ENCODE results near the gene SH3BP1. TPM values are rescaled to one million over a fixed set of nuclear protein-coding genes. Genes with fewer than 3 reads are reported as not detected.
"Not testable (repeated sequence)": the region's sequence is repeated elsewhere in the genome, so short reads cannot be mapped to it uniquely, and the experiment has no call there.

The SH3BP1 gene, protein sequence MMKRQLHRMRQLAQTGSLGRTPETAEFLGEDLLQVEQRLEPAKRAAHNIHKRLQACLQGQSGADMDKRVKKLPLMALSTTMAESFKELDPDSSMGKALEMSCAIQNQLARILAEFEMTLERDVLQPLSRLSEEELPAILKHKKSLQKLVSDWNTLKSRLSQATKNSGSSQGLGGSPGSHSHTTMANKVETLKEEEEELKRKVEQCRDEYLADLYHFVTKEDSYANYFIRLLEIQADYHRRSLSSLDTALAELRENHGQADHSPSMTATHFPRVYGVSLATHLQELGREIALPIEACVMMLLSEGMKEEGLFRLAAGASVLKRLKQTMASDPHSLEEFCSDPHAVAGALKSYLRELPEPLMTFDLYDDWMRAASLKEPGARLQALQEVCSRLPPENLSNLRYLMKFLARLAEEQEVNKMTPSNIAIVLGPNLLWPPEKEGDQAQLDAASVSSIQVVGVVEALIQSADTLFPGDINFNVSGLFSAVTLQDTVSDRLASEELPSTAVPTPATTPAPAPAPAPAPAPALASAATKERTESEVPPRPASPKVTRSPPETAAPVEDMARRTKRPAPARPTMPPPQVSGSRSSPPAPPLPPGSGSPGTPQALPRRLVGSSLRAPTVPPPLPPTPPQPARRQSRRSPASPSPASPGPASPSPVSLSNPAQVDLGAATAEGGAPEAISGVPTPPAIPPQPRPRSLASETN
- total RNA-seq (2014; rRNA removed; shearing (Covaris generic)): 38.8 and 47.1 TPM in 2 replicates

DNA sequence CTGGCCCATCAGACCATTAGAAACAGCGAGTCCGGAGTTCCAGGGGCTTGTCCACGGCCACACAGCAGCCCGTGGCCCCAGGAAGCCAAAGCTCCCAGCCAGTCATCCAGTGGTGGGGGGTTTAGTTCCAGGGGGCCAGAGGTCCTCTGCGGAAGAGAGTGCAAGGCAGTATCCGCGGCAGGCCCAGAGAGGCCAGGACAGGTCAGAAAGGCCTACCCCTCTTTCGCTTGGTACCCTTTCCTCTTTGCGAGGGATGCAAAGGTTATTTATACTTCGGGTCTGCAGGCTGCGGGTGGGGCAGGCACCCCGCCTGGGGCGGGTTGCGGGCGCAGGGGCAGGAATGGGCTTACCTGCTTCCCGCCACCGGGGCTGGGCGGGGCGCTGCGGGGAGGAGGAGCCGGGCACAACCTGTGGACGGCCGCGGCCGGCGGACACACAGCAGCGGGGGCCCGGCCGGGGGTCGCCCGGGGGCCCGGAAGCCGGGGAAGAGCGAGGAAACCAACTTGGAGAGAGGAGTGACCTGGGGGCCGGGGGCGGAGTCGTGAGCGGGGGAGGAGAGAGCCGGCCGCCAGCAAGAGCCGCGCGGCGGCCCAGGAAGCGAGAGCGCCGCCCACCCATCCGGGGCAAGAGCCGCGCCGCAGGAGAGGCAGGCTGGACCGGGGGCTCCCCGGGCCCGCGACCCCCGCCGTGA is at the start of gene SH3BP1:
Gene SH3BP1 (plus strand): TSS at position 600 of the 691 bp plus-strand sequence. CDS start 119 bp downstream, outside the sequence.
- DNase-seq (ENCODE audit: low spot score): peak; percentile 22

DNA sequence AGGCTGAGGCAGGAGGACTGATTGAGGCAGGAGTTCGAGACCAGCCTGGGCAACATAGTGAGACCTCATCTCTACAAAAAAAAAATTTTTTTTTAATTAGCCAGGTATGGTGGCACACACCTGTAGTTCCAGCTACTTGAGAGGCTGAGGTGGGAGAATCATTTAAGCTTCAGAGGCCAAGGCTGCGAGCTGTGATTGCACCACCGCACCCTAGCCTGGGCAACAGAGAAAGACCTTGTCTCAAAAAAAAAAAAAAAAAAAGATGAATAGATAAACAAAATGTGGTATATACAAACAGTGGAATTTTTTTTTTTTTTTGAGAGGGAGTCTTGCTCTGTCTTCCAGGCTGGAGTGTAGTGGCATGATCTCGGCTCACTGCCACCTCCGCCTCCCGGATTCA is 48.4 kb upstream of the SH3BP1 start:
- not testable (repeated sequence) for DNase-seq (ENCODE audit: low spot score)

DNA sequence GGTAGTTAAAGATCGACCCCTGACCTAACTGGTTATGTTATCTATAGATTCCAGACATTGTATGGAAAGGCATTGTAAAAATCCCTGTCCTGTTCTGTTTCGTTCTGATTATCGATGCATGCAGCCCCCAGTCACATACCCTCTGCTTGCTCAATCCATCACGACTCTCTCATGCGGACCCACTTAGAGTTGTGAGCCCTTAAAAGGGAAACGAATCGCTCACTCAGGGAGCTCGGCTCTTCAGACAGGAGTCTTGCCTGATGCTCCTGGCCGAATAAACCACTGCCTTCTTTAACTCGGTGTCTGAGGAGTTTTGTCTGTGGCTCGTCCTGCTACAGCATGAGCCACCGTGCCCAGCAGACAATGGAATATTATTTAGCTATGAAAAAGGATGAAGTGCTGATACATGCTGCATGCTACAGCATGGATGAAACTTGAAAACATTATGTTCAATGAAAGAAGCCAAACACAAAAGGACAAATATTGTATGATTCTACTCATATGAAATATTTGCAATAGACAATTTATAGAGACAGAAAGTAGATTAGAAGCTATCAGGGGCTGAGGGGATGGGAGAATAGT is 47.6 kb upstream of the SH3BP1 start:
- DNase-seq (ENCODE audit: low spot score): no peak

DNA sequence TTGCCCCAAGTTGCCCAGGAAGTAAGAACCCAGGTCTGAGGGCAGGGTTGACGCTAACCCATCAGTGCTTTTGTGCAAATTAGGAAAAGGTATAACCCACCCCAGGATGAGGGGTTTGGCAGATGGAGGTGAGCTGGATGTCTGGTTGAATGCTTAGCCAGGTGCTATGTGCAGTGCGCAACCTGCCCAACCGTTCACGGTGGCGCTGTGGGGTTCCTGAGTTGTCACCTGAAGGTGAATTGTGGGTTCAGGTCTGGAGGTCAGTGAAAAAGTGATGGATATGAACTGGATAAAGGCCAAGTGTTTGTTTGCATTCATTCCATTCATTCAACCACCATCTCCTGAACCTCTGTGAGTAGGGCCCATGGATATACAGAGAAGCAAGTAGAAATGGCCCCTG is 45.2 kb upstream of the SH3BP1 start:
- DNase-seq (ENCODE audit: low spot score): peak; percentile 43

DNA sequence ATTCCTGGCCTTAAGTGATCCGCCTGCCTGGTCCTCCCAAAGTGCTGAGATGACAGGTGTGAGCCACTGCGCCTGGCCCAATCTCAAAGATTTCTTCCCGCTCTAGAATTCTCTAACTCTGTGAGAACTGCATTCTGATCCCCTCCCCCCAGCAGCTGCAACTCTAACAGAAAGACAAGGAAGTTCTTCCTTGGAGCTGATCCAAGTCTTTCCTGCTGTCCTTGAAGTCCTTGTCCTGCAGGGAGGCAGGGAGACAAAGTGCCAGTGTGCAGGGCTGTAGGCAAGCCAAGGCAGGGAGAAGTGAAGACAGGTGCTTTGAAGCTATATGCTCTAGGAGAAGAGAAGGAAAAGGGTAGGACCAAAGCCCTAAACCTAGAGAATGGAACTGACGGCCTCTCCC is 40.3 kb upstream of the SH3BP1 start:
- peak; percentile 49 for DNase-seq (ENCODE audit: low spot score)

DNA sequence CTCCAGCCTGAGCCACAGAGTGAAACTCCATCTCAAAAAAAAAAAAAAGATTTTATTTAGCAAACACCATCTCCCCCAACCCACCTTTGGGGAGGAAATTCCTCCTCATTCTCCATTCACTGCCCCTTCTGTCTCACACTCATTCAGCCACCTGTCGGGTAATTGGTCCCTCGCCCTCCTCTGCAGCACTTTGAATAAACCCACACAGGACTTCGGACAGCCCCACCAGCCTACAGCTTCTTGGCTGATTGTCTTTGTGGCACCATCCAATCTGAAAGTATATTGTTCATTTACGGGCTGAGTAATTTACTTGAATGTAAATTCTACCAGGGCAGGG is 38.3 kb upstream of the SH3BP1 start:
- DNase-seq (ENCODE audit: low spot score): no peak

DNA sequence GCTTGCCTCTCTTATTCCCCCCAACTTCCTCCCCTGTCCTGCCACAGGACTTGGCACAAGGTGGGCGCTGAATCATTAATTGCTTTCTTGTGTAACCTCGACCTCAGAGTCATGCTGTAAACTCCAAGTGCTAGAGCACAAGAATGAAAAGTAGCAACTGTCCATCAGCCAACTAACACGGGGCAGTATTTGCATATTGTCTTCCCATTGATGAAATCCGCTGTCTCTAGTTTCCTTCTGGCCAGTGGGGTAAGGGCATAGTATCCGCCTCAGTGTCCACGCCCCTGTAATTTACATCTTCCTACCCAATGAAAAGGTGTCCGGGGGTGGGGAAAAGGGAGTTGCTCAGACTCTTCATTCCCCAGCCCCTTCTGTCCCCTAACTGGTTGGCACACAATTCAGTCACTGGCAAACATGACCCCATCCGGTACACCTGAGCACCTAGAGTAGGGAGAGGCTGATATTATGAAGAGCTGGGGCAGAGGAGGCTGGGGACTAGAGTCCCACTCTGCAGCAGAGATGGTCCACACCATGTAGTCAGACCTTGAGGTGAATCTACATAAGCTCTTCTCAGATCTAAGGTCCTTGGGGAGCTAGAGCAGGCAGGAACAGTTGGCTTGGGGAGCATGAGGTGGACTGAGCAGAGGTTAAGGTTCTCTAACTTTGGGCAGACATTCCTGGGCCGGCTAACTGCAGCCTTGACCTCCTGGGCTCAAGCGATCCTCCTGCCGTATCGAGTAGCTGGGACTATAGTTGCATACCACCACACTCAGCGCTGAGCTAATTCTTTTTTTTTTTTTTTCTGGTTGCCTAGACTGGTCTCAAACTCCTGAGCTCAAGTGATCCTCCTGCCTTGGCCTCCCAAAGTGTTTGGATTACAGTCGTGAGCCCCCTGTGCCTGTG is 37.7 kb upstream of the SH3BP1 start:
- DNase-seq (ENCODE audit: low spot score): no peak

DNA sequence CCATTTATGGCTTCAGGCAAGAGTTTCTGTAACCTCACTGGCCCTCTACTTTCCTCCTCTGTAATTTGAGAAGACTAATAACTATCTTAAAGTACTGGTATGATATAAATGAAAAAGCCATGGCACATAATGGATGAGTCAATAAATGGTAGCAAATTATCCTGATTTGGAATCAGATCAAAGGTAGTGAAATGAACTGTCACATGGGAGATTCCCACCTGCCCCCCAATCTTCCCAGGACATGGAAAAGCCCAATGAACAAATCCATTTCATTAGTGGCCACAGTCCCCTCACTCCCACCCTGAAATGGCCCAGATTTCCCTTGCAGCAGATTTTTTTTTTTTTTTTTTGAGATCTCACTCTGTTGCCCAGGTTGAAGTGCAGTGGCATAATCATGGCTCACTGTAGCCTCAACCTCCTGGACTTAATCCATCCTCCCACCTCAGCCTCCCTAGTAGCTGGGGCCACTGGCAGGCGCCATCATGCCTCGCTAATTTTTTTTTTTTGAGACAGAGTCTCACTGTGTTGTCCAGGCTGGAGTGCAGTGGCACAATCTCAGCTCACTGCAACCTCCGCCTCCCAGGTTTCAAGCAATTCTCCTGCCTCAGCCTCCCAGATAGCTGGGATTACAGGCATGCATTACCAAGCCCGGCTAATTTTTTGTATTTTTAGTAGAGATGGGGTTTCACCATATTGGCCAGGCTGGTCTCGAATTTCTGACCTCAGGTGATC is 36.8 kb upstream of the SH3BP1 start:
- DNase-seq (ENCODE audit: low spot score): not testable (repeated sequence)

DNA sequence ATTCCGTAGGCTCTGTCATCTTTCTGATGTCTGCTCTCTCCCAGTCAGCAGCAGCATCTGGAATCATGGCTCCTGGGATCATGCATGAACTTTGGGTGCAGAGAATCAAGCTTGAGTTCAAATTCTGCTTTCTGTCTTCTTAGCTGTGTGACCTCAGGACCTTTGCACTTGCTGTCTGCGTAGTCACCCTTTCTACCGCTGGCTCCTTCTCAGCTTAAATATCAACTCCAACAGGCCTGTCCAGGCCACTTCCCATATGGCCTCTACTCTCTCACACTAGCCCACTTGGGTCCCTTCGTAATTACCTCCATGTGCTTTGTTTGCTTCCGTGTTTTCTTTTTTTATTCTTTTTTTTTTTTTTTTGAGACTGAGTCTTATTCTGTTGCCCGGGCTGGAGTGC is 35.4 kb upstream of the SH3BP1 start:
- no peak for DNase-seq (ENCODE audit: low spot score)

DNA sequence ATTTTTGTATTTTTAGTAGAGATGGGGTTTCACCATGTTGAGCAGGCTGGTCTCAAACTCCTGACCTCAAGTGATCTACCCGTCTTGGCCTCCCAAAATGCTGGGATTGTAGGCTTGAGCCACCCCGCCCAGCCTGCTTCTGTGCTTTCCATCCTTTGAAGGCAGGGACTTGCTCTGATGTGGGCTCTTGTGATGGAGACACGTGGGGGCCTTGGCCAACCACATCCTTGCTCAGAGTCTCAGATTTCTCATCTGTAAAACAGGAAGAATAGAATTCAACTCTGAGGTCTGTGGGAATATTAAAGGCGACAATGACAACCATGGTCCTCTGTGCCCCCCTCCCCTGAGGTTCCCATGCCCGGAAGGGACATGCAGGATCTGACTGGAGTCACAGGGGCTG is 34.6 kb upstream of the SH3BP1 start:
- DNase-seq (ENCODE audit: low spot score): no peak

DNA sequence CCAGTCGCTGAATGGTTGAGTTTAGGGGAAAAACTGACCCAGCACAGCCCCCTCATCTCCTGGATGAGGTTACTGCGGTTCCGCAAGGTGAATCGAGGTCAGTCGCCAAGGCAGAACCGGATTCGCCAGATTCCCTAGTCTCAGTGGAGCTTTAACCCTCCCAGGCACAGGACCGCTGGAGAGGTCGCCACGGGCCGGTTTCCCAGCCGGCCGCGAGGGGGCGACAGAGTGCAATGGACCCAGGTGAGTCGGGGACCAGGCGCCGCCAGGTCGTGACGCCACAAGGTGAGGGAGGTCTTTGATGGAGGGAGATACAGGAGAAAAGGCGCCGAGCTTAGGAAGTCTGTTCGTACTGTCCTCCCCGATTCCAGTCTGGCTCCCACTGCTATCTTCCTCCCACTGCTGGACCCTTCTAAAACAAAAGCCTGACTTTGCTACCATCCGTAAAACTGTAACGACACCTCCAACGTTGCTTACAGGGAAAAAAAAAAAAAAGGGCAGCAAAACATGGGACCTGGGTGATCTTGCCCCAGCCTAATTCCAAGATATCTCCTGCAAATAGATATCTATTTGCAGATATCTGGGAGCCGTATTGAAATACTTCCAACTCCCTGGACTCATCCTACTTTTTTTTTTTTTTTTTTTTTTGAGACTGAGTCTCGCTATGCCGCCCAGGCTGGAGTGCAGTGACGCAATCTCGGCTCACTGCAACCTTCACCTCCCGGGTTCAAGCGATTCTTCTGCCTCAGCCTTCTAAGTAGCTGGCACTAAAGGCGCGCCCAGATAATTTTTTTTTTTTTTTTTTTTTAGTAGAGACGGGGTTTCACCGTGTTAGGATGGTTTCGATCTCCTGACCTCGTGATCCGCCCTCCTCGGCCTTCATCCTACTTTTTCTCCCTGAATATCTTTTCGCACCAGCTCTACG is 32.2 kb upstream of the SH3BP1 start:
- DNase-seq (ENCODE audit: low spot score): peak; percentile 95

DNA sequence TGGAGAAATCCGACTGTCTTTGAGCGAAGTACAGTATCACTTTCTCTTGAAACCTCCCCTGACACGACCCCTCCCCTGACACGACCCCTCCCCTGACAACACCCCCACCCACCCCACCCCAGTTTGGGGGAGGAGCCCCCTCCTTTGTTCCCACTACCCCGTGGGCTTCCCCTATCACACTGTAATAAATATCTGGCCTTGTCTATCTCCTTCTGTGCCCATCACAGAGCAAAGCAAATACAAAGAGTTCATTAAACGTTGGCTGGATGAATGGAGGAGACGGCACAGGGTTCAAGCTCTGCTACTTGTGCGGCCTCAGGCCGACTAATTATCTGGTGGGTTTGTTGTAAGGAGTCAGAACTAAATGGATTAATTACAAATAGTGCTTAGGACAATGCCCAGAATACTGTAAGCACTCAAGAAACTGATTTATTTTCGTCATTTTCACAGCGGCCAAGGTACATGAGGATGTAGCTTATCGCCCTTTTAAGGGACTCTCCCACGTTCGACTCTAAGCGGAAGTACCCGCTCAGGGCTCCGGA is 31.5 kb upstream of the SH3BP1 start:
- DNase-seq (ENCODE audit: low spot score): no peak

DNA sequence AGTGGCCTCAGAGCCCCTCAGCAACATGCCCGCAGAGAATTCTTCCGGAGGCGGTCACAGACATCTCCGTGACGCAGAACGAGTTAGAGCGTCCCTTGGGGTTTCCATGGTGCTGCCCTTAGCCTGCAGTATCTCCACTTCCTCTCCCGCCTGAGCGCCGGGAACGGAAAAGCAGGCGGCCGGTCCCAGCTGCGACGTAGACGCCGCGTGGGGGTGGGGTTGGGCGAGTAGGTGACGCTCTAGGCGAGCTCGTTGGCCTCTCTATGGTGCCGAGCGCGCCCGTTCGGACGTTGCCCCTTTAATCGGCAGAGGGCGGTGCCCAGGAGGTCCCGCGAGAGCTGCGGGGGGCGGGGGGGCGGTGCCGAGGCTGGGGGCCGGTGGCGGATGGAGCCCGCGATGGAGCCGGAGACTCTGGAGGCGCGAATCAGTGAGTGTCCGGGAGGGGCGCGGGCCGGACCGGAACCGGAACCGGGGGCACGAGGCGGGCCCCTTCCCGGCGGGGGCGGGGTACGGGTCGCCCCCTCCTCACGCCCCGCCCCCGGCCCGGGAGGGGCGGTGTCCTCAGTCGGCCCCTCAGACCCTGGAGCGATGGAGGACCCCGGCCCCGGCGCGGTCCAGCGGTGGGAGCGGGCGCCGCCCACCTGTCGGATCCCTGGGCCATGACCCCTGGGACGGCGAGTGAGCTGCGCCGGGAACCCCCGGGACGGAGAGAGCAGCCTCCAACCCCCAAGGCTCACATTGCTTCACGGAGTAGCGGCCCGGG is 30.8 kb upstream of the SH3BP1 start, which contains the start of gene GGA1:
Gene GGA1 (plus strand): TSS at position 358 of the 763 bp plus-strand sequence. CDS start 27 bp downstream, at position 385.
- peak; percentile 87 for DNase-seq (ENCODE audit: low spot score)

DNA sequence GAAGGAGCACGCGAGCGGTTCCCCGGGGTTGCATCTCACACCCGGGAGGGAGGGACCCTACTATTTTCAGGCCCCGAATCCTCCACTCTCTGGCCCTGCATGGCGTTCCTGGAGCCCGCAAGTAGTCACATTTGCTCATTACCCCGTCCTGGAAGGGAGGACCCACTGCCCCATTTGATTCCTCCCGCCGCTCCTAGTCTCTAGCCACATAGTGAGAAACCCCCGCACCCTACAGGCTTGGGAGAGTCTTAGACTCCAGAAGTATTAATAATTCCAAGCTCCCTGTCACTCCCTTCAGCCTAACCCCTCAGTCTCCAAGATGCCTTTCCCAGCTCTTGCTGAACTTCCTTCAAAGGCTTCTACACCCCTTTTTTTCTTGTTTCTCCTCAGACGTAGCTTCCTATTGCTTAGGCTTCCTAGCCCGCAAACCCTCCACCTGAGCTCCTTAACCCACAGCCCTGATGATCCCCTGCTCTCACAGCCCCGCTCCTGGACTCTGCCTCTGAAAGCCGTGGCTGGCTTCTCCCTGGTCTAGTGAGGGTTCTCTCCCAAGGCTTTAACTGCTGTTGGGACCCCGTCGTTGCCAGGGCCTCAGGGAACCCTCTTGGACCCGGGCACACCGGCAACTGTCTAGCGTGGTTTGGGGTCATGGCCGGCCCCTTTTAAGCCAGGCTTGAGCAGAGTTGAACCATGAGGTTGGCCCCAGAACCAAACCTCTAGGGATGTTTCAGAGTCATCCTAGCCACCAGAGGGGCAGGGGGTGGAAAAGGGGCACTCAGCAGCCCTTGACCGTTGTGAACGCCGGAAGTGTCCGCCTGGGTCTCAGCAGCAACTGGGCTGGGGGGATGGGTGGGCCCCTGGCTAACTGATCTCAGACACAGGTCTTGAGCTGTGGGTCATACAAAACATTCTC is 30.0 kb upstream of the SH3BP1 start:
- DNase-seq (ENCODE audit: low spot score): peak; percentile 13

DNA sequence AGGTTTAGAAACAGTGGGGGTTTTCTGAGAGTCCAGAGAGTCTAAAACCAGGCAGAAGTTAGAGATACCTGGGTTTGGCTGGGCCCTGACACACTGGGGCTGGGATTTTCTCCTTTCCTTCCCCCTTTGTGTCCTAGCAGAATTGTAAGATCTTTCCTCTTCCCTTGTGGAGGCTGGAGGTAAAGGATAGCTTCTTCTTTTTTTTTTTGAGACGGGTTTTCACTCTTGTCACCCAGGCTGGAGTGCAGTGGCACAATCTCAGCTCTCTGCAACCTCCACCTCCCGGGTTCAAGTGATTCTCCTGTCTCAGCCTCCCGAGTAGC is 29.4 kb upstream of the SH3BP1 start:
- DNase-seq (ENCODE audit: low spot score): not testable (repeated sequence)

DNA sequence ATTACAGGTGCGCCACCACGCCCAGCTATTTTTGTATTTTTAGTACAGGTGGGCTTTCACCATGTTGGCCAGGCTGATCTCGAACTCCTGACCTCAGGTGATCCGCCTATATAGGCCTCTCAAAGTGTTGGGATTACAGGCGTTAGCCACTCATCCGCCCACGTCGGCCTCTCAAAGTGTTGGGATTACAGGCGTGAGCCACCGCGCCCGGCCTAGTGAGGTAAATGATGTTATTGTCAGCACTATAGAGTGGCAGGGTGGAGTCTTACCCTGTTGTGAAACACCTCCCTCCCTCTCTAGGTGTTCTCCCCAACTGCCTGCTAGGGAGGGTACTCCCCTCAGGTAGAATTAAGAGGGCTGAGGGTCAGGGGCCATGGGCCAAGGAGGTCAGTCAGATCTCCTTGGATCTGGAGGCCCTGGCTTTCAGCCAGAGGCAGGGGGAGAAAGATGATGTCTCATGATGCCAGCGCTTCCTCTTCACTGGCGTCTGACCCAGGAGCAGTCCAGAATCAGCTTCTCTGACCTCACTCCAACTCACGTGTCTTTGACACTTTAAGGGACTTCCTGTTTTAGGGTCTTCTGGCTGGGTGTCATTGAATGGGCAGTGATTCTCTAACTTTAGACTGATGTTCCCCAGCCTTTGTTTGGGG is 28.9 kb upstream of the SH3BP1 start:
- no peak for DNase-seq (ENCODE audit: low spot score)

DNA sequence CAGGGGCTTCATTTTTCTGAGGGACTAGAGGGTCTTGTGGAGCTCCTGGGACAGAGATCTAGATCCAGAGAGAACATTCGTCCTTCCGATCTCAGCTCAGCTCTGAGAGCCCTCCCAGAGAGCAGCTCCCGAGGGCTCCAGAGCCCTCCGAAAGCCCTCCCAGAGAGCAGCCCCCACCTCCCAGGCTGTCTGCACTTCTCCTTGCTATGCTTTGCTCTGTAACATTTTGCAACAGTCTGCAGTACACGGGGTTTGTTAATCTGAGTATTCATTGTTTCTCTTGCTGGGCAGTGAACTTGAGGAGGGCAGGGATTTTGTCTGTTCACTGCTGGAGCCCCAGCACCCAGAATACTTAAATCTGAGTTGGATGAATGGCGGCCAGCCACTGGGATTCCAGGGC is 28.3 kb upstream of the SH3BP1 start:
- DNase-seq (ENCODE audit: low spot score): no peak
